Upper lobe of left lung (tissue), 4 donors: Measurements from ENCODE around the gene RNF130.

Source experiments
- CTCF ChIP-seq, 6 experiments: fragments of 450-650 bp in 4 of 6; fragments of 200-600 bp in 2 of 6; sonication (generic) in 2 of 6; IDR thresholded peaks; one replicate each; pipeline ENCODE4 v1.5.1; 2016 to 2019; ENCODE audit warnings: antibody characterized with exemption in 6 of 6
- EP300 ChIP-seq, 4 donors: sonication (generic); formaldehyde crosslinking; IDR thresholded peaks; one replicate each; pipeline ENCODE4 v1.5.1; 2017; ENCODE audit warnings: antibody characterized with exemption in 4 of 4, control low read depth in 2 of 4
- POLR2A ChIP-seq, 4 donors: fragments of 450-650 bp; IDR thresholded peaks; one replicate each; pipeline ENCODE4 v1.5.1; 2016 to 2017; ENCODE audit warnings: antibody characterized with exemption in 4 of 4, mild to moderate bottlenecking in 2 of 4

- TF ChIP-seq EP300 (IDR thresholded peaks at IDR 0.05): no peak
- no peak for TF ChIP-seq POLR2A (IDR thresholded peaks at IDR 0.05)
- TF ChIP-seq CTCF (IDR thresholded peaks at IDR 0.05): no peak
Observed at GRCh38 chr5:179964015-179964414, 107.5 kb downstream of the RNF130 start.
